RKO (cell line): Measurements from ENCODE around the gene XPNPEP1.
A peak's percentile ranks its signal among the peaks of the same experiment; 100 is the strongest.

Source experiments
- DNase-seq: peaks from one replicate; pipeline ENCODE4 v3.0.0-alpha.2; 2016; ENCODE audit warnings: low spot score

Gene XPNPEP1

GRCh38 chr10:109863775-109864174, 59.5 kb downstream of the XPNPEP1 start:
- DNase-seq, result no peak

GRCh38 chr10:109862738-109863137, 60.6 kb downstream of the XPNPEP1 start:
- DNase-seq, result no peak

- no peak for DNase-seq
These were observed 61.3 kb downstream of the XPNPEP1 start for GRCh38 chr10:109862041-109862440.

GRCh38 chr10:109861081-109861480, 62.2 kb downstream of the XPNPEP1 start:
- no peak for DNase-seq

GRCh38 chr10:109859221-109859620, 64.1 kb downstream of the XPNPEP1 start:
- DNase-seq, result no peak

- DNase-seq, result no peak
These were observed 67.6 kb downstream of the XPNPEP1 start for GRCh38 chr10:109855746-109856145.

- no peak for DNase-seq
These were observed 69.4 kb downstream of the XPNPEP1 start for GRCh38 chr10:109853921-109854320.

- peak; percentile 71 for DNase-seq
These were observed 70.8 kb downstream of the XPNPEP1 start for GRCh38 chr10:109852475-109853037.

- no peak for DNase-seq
These were observed 71.5 kb downstream of the XPNPEP1 start for GRCh38 chr10:109851616-109852474.

GRCh38 chr10:109846832-109847231, 76.5 kb downstream of the XPNPEP1 start:
- DNase-seq, result no peak

- no peak for DNase-seq
These were observed 78.0 kb downstream of the XPNPEP1 start for GRCh38 chr10:109845308-109845707.

GRCh38 chr10:109838592-109839244, 84.6 kb downstream of the XPNPEP1 start:
- DNase-seq, result no peak

- DNase-seq, result no peak
These were observed 85.9 kb downstream of the XPNPEP1 start for GRCh38 chr10:109837384-109837783.

GRCh38 chr10:109835257-109835656, 88.1 kb downstream of the XPNPEP1 start:
- DNase-seq, result no peak

GRCh38 chr10:109831846-109832245, 91.5 kb downstream of the XPNPEP1 start:
- DNase-seq, result no peak

- DNase-seq, result no peak
These were observed 99.1 kb downstream of the XPNPEP1 start for GRCh38 chr10:109824206-109824605.

- peak; percentile 21 for DNase-seq
These were observed 100.1 kb downstream of the XPNPEP1 start for GRCh38 chr10:109823196-109823595.

- no peak for DNase-seq
These were observed 101.6 kb downstream of the XPNPEP1 start for GRCh38 chr10:109821672-109822071.

GRCh38 chr10:109820620-109821405, 102.5 kb downstream of the XPNPEP1 start:
- no peak for DNase-seq

- DNase-seq, result no peak
These were observed 103.5 kb downstream of the XPNPEP1 start for GRCh38 chr10:109819807-109820206.
